IPS-18a (cell line): ENCODE results near the gene C19orf44.
"Not testable (repeated sequence)": the region's sequence is repeated elsewhere in the genome, so short reads cannot be mapped to it uniquely, and the experiment has no call there.

ENCODE experiments used
- H3K27ac ChIP-seq: one replicate; pipeline ENCODE4 v1.5.1; 2013; ENCODE audit warnings: low read length
- H3K27me3 ChIP-seq: one replicate; pipeline ENCODE4 v1.6.1; 2013; ENCODE audit warnings: mild to moderate bottlenecking, low read length; ENCODE audit not compliant: control insufficient read depth, insufficient read depth
- H3K36me3 ChIP-seq: one replicate; pipeline ENCODE4 v1.6.1; 2013; ENCODE audit warnings: low read depth, low read length; ENCODE audit not compliant: control insufficient read depth
- H3K4me1 ChIP-seq: one replicate; pipeline ENCODE4 v1.6.1; 2013; ENCODE audit warnings: low read depth, low read length; ENCODE audit not compliant: control insufficient read depth
- H3K4me3 ChIP-seq: one replicate; pipeline ENCODE4 v1.5.1; 2013; ENCODE audit warnings: low read length
- H3K9ac ChIP-seq: one replicate; pipeline ENCODE4 v1.6.1; 2013; ENCODE audit warnings: mild to moderate bottlenecking, low read length, moderate library complexity
- H3K9me3 ChIP-seq: one replicate; pipeline ENCODE4 v1.6.1; 2013; ENCODE audit warnings: low read depth, low read length; ENCODE audit not compliant: control insufficient read depth

Gene C19orf44

DNA sequence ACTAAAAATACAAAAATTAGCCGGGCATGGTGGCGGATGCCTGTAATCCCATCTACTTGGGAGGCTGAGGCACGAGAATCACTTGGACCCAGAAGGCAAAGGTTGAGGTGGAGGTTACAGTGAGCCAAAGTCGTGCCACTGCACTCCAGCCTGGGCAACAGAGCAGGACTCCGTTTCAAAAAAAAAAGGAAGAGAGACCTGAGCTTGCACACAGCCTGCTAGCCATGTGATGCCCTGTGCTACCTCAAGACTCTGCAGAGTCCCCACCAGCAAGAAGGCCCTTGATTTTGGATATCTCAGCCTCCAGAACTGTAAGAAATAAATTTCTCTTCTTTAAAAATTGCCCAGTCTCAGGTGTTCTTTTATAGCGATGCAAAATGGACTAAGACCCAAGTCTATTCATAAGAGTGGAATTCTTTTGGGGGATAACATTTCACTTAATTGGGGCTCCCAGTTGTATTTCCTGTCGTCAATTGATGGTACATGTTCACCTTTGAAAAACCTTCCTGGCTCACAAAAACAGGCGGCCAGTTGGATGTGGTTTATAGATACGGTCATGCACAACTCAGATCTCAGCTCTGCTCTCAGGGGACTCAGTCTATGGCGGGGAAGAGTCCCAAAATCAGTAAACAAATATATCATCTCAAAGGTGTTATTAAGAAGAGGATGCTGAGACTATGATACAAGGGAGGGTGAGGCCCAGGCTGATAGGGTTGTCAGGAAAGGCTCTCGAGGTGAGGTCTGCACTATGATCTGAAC lies 48.5 kb downstream of the C19orf44 start:
- no peaks in the 10 kb centered on the region for H3K9me3 ChIP-seq
- no peaks in the 10 kb centered on the region for H3K27me3 ChIP-seq
- no peak overlapping the region for H3K9ac ChIP-seq
- H3K4me1 ChIP-seq: peaks cover 5% of the 10 kb centered on the region
- H3K27ac ChIP-seq: no peak overlapping the region
- no peak overlapping the region for H3K4me3 ChIP-seq
- H3K36me3 ChIP-seq: no peaks in the 10 kb centered on the region

DNA sequence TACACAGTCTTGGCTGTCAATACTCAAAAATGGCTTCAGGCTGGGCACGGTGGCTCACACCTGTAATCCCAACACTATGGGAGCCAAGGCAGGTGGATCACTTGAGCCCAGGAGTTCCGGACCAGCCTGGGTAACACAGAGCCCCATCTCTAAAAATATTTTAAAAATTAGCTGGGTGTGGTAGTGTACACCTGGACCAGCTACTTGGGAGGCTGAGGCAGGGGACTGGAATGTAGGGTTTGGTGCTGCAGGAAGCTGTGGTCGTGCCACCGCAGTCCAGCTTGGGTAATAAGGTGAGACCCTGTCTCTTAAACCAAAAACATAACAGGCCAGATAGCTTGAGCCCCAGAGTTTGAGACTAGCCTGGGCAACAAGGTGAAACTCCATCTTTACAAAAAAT lies 52.8 kb downstream of the C19orf44 start:
- Histone ChIP-seq H3K27ac (no peak overlapping the region), H3K4me3 (no peak overlapping the region), H3K27me3 (no peaks in the 10 kb centered on the region), H3K4me1 (no peaks in the 10 kb centered on the region), H3K36me3 (peaks cover 15% of the 10 kb centered on the region), H3K9me3 (no peaks in the 10 kb centered on the region), H3K9ac (no peak overlapping the region)

DNA sequence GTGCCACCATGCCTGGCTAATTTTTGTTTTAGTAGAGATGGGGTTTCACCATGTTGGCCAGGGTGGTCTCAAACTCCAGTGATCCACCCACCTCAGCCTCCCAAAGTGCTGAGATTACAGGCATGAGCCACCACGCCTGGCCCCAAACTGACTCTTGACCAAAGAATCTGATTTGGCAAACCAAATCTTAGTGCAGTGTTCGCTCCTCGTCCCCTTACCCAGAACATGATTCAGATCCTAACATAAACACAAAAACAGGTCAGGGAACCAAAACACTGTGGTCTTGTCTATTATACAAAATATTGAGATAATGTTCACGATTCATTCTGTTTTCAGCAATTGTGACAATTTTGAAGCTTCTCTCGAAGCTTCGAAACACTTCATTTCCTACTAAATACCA lies 55.7 kb downstream of the C19orf44 start:
- H3K4me3 ChIP-seq, H3K27ac ChIP-seq, H3K27me3 ChIP-seq, H3K9me3 ChIP-seq, H3K4me1 ChIP-seq, H3K9ac ChIP-seq: not testable (repeated sequence)
- H3K36me3 ChIP-seq: peaks cover 26% of the 10 kb centered on the region

DNA sequence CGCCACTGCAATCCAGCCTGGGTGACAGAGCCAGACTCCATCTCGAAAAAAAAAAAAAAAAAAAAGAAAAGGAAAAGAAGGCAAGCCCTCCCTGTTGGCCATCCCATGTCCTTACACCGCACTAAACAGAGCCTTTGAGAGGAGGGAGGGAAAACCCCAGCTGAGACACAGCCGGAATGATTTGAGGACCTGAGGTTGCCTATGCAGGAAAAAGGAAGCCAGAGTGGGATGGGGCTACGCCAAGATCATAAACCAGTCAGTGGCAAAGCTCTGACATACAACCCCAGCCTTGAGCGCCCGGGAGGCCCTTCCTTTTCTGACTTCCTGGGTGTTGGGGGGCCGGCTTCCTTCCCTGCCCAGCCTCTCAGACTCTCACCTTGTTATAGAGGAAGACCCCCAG lies 58.6 kb downstream of the C19orf44 start:
- Histone ChIP-seq H3K9me3 (no peaks in the 10 kb centered on the region), H3K4me1 (no peaks in the 10 kb centered on the region), H3K27me3 (no peaks in the 10 kb centered on the region), H3K4me3 (no peak overlapping the region), H3K9ac (no peak overlapping the region), H3K36me3 (peaks cover 26% of the 10 kb centered on the region), H3K27ac (no peak overlapping the region)

DNA sequence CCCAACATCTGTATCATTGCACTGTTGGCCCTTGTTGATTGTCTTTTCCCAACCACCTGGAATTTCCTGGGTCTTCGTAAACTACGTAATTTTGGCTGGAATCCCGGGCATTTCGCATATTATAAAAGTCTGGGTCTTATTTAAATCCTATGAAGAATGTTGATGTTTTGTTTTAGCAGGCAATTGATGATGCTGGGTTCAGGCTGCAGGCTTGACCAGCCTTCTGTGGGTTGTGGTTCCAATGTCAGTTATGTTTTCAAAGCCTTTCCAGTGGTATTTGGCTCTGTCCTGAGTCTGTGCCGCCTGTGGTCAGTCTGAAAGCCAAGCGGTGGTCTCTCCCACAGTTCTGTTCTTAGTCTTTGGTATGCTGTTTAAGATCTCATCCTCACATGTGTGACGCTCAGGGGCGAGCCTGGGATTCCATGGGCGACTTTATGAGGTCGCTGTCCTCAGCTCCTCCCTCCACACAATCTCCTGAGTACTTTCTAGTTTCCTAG lies 63.6 kb downstream of the C19orf44 start:
- no peak overlapping the region for H3K4me3 ChIP-seq
- no peak overlapping the region for H3K27ac ChIP-seq
- H3K9ac ChIP-seq: no peak overlapping the region
- no peaks in the 10 kb centered on the region for H3K27me3 ChIP-seq
- no peaks in the 10 kb centered on the region for H3K9me3 ChIP-seq
- H3K36me3 ChIP-seq: peaks cover 36% of the 10 kb centered on the region
- H3K4me1 ChIP-seq: no peaks in the 10 kb centered on the region

DNA sequence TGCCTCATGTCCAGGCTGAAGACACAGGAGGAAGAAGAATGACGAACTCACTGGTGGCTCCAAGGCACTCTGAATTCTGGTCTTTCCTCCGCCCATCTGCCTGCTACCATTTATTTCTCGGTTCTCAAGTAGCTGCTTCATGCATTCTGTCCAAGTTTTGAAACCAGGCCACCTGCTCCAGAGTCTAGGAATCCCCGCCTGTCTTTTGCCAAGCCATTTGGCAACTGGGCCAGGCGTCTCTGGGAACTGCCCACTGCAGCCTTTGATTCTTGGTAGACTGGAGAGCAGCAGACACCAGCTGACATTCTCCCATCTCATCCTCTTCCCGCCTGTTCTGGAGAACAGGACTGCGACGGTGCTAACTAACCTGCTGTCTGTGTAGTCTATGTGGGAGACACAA lies 65.2 kb downstream of the C19orf44 start:
- Histone ChIP-seq H3K4me3 (no peak overlapping the region), H3K4me1 (no peaks in the 10 kb centered on the region), H3K9ac (no peak overlapping the region), H3K27me3 (no peaks in the 10 kb centered on the region), H3K36me3 (peaks cover 31% of the 10 kb centered on the region), H3K9me3 (no peaks in the 10 kb centered on the region), H3K27ac (no peak overlapping the region)

DNA sequence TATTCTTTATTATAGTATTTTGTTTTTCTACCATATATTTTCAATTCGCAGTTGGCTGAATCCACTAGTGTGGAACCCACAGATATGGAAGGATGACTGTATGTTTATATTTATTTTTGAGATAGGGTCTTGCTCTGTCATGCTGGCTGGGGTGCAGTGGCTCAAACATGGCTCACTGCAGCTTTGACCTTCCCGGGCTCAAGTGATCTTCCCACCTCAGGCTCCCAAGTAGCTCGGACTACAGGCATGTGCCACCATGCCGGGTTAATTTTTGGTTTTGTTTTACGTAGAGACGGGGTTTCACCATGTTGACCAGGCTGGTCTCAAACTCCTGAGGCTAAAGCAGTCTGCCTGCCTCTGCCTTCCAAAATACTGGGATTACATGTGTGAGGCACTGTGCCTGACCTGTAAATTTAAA lies 66.4 kb downstream of the C19orf44 start:
- Histone ChIP-seq H3K36me3 (peaks cover 41% of the 10 kb centered on the region), H3K9me3 (no peaks in the 10 kb centered on the region), H3K4me3 (no peak overlapping the region), H3K4me1 (no peaks in the 10 kb centered on the region), H3K9ac (no peak overlapping the region), H3K27ac (no peak overlapping the region), H3K27me3 (no peaks in the 10 kb centered on the region)

DNA sequence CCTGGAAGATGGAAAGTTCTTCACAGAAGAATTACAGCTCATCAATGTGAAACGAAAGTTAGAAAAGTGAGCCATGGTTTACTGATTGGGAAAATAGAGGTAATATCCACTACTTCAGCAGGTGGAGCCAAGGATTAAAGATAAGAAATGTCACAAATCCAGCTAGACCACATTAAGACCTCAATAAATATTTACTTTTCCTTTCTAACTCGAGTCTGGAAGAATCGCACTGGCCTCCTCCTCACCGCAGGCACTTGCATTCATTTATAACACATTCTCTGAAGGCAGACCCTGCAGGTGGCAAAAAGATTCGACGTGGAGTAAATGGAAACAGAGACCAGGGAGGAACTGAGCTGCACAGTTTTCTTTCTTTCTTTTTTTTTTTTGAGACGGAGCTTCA lies 68.6 kb downstream of the C19orf44 start:
- Histone ChIP-seq H3K36me3 (peaks cover 47% of the 10 kb centered on the region), H3K9me3 (no peaks in the 10 kb centered on the region), H3K9ac (no peak overlapping the region), H3K4me1 (no peaks in the 10 kb centered on the region), H3K27me3 (no peaks in the 10 kb centered on the region), H3K27ac (no peak overlapping the region), H3K4me3 (no peak overlapping the region)

DNA sequence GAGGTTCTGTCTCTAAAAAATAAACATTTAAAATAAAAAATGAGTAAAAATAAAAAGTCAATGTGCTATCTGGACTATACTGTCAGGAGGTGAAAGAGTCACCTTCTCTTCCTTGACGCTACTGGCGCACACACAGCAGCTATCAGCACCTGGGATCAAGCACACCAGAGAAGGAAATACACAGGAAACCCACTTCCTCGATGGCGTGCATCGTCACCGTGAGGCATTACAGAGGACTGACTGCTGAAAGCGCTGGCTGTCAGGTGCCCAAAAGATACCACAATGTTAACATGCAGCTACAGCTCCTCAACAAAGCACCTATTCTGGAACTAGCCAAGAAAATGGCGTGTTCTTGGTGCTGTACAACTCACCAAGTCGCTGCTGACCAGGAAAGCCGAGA lies 70.0 kb downstream of the C19orf44 start:
- Histone ChIP-seq H3K36me3 (peaks cover 50% of the 10 kb centered on the region), H3K27me3 (no peaks in the 10 kb centered on the region), H3K9me3 (no peaks in the 10 kb centered on the region), H3K4me3 (no peak overlapping the region), H3K4me1 (peaks cover 2% of the 10 kb centered on the region), H3K27ac (no peak overlapping the region), H3K9ac (no peak overlapping the region)

DNA sequence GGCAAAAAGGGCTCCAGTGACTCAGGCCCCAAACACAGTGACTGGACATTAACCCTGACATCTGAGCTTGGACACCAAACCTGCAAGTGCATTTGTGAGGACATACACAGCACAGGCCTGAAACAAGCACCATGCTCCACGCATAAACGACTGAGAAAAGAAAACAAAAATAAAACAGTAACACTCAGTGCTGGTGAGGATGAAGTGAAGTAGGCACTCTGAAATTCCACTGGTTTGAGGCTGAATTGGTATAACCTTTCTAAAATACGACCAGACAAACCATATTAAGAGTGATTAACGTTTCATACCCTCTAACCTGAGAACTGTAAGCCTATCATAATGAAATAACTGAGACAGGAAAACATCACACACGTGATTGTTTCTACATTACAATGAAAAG lies 70.5 kb downstream of the C19orf44 start:
- Histone ChIP-seq H3K36me3 (peaks cover 45% of the 10 kb centered on the region), H3K4me3 (no peak overlapping the region)

DNA sequence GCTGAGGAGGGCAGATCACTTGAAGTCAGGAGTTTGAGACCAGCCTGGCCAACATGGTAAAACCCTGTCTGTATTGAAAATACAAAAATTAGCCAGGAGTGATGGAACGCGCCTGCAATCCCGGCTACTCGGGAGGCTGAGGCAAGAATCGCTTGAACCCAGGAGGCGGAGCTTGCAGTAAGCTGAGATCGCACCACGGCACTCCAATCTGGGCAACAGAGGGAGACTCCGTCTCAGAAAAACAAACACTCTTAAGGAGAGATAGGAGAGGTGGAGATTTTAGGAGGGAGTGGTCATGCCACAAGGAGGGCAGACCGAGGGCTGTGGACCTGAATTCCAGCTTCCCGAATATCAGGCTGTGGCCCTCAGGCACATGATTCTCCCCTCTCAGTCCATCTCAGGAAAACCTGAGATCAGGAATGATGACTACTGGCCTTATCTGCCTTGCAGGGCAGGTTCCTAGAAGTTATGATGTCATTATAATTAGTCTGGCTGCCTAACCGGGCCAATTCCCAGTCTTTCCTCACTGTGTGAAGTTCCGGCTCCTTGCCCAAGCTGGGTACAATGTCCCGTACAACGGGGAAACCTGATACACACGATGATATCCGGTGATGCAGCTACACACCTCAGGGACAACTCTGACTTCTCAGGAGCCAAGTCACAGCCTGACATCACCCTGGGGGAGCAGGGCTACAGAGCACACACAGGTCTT lies 73.6 kb downstream of the C19orf44 start:
- H3K4me1 ChIP-seq: peaks cover 11% of the 10 kb centered on the region
- H3K27ac ChIP-seq: no peak overlapping the region
- peaks cover 29% of the 10 kb centered on the region for H3K36me3 ChIP-seq
- no peaks in the 10 kb centered on the region for H3K9me3 ChIP-seq
- H3K27me3 ChIP-seq: no peaks in the 10 kb centered on the region
- H3K4me3 ChIP-seq: no peak overlapping the region
- H3K9ac ChIP-seq: no peak overlapping the region

More for the DNA sequence above, 70.5 kb downstream of the C19orf44 start:
- H3K27ac ChIP-seq: no peak overlapping the region
- H3K4me1 ChIP-seq: peaks cover 5% of the 10 kb centered on the region
- no peaks in the 10 kb centered on the region for H3K27me3 ChIP-seq
- no peak overlapping the region for H3K9ac ChIP-seq
- no peaks in the 10 kb centered on the region for H3K9me3 ChIP-seq
